HG02885 (cell line): ENCODE data around the gene PTPRN2.
"Not testable (repeated sequence)": the region's sequence is repeated elsewhere in the genome, so short reads cannot be mapped to it uniquely, and the experiment has no call there.

Experiments used
- ATAC-seq: cut with Tn5 transposase; IDR thresholded peaks from one replicate; pipeline ENCODE4 v1.9.1; 2021; ENCODE audit warnings: mild to moderate bottlenecking; ENCODE audit not compliant: unreplicated experiment, poor library complexity

Gene PTPRN2

GRCh38 chr7:158279539-158280447, 307.8 kb downstream of the PTPRN2 start:
- ATAC-seq, result no peak

GRCh38 chr7:158278745-158279320, 308.8 kb downstream of the PTPRN2 start:
- no peak for ATAC-seq

- ATAC-seq, result no peak
Measured at GRCh38 chr7:158277219-158278141, 310.1 kb downstream of the PTPRN2 start.

GRCh38 chr7:158276414-158277218, 311.0 kb downstream of the PTPRN2 start:
- ATAC-seq, result no peak

GRCh38 chr7:158275711-158276413, 311.8 kb downstream of the PTPRN2 start:
- ATAC-seq, result no peak

GRCh38 chr7:158274996-158275395, 312.6 kb downstream of the PTPRN2 start:
- ATAC-seq, result no peak

GRCh38 chr7:158274404-158274811, 313.2 kb downstream of the PTPRN2 start:
- ATAC-seq, result no peak

- ATAC-seq, result not testable (repeated sequence)
Measured at GRCh38 chr7:158273756-158274342, 313.8 kb downstream of the PTPRN2 start.

GRCh38 chr7:158273138-158273651, 314.4 kb downstream of the PTPRN2 start:
- ATAC-seq, result no peak

- ATAC-seq, result no peak
Measured at GRCh38 chr7:158272509-158273137, 315.0 kb downstream of the PTPRN2 start.

- no peak for ATAC-seq
Measured at GRCh38 chr7:158272091-158272490, 315.5 kb downstream of the PTPRN2 start.

- ATAC-seq, result no peak
Measured at GRCh38 chr7:158271646-158272045, 316.0 kb downstream of the PTPRN2 start.

GRCh38 chr7:158270856-158271413, 316.7 kb downstream of the PTPRN2 start:
- ATAC-seq, result no peak

GRCh38 chr7:158270106-158270775, 317.4 kb downstream of the PTPRN2 start:
- ATAC-seq, result no peak

GRCh38 chr7:158268816-158269535, 318.6 kb downstream of the PTPRN2 start:
- no peak for ATAC-seq

GRCh38 chr7:158267742-158268435, 319.7 kb downstream of the PTPRN2 start:
- ATAC-seq, result no peak
